NCI-H774 (cell line): Measurements from ENCODE around the gene STAT2.
"Not testable (repeated sequence)": the region's sequence is repeated elsewhere in the genome, so short reads cannot be mapped to it uniquely, and the experiment has no call there.

Experiments
- DNase-seq: peaks from one replicate; lab custom pipeline; 2025; lab: John Stamatoyannopoulos, UW

Gene STAT2

DNA sequence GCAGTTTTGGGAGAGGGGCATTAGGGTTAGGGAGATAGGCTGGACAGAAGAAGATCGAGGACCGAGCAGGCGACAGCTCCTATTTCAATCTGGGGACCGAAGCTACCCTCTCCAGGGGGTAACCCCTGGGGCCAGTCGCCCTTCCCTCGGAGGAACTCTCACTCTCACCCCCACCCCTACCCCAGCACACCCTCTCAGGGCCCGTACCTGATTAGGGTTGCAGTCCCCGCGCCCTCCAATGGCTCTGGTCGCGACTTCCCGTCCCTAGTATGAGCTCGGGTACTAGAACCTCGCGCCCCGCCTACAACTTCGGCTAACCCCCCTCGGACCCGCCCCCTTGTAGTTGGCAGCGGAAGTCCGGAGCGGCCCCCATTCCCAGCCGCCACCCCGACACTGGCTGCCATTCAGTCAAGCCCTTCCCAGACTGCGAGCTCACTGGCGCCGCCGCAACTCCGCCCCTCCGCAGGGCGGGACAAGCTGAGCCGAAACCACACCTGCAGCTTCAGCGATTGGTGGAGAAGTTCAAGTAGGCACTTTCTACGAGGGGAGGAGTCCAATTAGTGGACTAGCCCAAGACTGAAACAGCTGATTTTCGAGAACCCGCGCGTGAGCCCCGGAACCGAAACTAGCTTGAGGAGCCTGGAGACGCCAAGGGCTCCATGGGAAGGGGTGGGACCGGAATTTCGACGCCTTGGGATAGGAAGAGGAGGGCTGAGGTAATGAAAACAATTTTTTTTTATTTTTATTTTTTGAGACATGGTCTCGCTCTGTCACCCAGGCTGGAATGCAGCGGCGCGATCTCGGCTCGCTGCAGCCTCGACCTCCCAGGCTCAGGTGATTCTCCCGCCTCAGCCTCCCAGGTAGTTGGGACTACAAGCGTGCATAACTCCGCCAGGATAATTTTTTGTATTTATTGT is at the start of gene STAT2:
TSS of gene STAT2 (minus strand) at position 257 of the 917 bp plus-strand sequence. CDS start 3,536 bp downstream, outside the sequence.
- DNase-seq: peak; percentile 100

DNA sequence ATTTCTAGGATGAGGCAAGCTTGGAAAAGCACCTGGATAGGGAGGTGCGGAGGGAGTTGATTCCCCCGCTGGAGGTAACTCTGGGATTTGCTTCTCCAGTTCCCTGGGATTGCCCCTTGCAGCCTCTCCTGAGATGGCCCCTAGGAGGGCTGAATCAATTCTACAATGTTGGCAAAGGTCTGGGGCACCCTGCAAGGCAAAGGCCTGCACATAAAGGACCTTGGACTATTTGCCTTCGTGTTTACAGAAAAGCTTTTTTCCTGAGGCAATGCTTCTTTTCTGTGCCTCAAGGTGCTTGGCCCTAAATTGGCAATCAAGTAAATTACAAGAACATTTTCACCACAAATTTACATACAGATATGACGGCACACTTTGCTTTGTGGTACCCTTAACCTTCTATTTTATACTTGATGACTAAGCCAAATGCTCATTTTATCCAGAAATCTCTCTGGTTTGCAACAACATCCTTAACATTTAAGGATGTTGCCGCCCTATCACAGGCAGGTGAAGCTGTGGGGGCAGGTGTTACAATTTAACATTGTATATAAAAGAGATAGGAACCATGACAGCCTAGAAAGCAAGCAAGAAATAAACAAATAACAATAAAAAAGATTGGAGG is 49.0 kb upstream of the STAT2 start:
- no peak for DNase-seq

DNA sequence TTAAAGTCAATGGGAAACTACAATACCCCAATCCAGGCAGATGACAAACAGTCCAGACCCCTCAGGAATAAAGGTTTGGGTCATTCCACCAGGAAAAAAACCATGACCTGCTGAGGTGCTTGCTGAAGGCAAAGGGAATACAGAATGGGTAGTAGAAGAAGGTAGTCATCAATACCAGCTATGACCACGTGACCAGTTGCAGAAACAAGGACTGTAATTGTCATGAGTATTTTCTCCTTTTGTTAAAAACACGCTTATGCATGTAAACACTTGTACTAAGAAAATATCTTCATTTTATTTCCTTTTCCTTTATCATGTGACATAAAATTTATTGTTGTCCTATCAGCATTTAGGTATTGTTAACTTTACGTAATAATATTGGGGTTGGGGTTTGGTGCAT is 44.3 kb upstream of the STAT2 start:
- not testable (repeated sequence) for DNase-seq

DNA sequence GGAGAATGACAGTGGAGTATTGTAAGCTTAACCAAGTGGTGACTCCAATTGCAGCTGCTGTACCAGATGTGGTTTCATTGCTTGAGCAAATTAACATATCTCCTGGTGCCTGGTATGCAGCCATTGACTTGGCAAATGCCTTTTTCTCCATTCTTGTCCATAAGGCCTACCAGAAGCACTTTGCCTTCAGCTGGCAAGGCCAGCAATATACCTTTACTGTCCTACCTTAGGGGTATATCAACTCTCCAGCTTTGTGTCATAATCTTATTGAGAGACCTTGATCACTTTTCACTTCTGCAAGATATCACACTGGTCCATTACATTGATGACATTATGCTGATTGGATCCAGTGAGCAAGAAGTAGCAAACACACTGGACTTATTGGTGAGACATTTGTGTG is 41.7 kb upstream of the STAT2 start:
- DNase-seq: not testable (repeated sequence)

DNA sequence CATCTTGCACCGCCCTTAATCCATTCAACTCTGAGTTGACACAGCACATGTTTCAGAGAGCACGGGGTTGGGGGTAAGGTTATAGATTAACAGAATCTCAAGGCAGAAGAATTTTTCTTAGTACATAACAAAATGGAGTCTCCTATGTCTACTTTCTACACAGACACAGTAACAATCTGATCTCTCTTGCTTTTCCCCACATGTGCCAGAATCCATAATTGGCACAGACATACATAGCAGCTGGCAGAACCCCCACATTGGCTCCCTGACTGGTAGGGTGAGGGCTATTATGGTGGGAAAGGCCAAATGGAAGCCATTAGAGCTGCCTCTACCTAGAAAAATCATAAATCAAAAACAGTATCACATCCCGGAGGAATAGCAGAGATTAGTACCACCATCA is 41.2 kb upstream of the STAT2 start:
- not testable (repeated sequence) for DNase-seq

DNA sequence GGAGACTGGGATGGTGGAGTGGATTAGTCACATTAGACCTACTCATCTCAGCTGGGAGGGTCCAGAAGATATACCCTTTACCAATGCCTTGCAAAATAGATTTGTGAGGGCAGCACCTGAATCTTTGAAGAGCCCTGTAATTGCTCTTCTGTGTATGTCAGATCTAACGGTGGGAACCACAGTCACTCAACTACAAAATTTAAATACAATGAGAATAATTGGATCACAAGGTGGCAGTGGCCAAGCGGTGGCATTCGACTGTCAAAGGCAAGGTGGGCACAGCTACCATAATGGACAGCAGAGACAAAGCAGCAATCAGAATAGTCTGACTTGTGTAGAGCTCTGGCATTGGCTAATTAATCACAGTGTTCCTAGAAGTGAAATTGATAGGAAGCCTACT is 39.6 kb upstream of the STAT2 start:
- not testable (repeated sequence) for DNase-seq

DNA sequence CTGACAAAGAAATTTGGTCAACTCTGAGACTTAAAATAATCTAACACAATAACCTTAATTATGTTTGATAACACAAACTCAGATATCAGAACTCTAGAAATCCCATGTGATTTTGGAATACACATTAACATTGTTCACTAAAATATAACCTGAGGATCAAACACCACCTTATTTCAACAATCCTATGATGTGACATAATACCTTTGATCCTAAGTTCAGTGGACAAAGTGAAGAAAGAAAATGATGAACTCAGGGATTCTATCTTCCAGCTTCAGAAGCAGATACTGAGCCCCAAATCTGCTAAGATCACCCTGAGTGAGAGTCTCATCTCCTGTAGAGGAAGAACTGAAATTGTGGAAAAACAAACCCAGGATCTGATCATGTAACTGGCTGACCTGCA is 38.4 kb upstream of the STAT2 start:
- no peak for DNase-seq

DNA sequence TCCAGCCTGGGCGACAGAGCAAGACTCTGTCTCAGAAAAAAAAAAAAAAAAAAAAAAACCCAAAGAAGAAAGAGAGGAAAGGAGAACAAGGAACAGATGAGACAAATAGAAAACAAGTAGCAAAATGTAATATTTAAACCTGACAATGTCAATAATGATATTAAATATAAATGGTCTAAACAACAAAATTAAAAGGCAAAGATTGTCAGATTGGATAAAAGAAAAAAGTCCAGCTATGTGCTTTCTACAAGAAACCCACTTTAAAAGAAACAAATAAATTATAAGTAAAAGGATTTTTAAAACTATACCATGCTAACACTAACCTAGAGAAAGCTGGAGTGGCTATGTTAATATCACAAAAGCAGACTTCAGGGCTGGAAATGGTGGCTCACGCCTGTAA is 32.4 kb upstream of the STAT2 start:
- DNase-seq: no peak

DNA sequence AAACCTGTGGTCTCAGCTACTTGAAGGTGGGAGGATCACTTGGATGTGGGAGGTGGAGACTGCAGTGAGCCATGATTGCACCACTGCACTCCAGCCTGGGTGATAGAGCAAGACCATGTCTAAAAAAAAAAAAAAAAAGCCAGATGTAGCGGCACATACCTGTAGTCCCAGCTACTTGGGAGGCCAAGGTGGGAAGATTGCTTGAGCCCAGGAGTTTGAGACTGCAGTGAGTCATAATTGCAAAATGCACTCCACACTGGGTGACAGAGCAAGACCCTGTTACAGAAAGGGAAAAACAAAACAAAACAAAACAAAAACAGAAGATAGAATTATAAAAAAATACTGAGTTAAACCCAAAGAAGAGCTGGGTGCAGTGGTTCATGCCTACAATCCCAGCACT is 31.8 kb upstream of the STAT2 start:
- no peak for DNase-seq

DNA sequence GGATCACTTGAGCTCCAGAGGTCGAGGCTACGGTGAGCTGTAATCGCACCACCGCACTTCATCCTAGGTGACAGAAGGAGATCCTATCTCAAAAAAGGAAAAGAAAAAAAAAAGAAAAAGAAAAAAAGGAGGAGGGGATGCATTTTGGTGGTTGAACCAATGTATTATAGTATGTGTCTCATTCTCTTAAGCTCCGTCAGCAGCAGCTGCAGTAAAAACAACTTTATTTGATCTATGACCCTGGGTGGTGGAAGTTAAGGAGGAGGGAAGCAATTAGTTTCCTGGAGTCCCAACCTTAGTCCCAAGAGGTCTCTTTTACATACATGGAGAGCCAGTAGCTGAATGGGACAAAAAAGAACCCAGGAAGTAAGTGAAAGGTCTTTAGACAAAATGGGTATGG is 29.5 kb upstream of the STAT2 start:
- DNase-seq: no peak

DNA sequence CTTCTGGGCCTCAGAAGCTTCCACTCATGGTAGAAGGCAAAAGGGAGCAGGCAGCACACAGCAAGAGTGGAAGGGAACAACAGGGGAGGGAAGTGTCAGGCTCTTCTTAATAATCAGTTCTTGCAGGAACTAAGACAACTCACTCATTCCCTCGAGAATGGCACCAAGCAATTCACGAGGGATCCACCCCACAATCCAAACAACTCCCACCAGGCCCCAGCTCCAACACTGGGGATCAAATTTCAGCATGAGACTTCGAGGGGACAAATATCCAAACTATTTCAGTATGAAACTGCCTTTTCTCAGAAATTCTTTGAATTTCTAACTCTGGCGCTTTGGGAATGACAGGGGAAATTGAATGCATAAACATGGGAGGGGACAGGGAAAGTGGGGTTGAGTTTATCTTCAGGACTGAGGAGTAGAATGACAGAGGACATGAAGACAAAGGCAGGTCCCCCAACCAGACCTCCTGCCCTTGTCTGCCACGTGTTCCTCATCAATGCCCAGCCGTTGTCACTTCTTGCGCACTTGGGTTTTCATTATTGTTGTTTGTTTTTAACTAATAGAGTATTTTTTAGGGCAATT is 27.3 kb upstream of the STAT2 start:
- no peak for DNase-seq

DNA sequence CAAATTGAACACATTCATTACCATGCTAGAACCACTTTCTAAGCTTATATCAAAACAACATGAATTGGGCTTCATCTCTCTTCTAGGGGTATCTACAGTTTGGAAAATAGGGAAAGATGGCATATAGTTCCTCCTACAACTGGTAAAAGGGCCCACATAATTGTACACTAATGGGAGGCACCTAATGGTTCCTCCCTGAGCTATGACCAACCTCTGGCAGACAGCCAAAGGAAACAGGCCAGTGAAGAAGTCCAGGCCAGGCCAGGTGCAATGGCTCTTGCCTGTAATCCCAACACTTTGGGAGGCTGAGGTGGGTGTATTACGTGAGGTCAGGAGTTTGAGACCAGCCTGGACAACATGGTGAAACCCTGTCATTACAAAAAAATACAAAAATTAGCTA is 26.0 kb upstream of the STAT2 start:
- DNase-seq: peak; percentile 75

DNA sequence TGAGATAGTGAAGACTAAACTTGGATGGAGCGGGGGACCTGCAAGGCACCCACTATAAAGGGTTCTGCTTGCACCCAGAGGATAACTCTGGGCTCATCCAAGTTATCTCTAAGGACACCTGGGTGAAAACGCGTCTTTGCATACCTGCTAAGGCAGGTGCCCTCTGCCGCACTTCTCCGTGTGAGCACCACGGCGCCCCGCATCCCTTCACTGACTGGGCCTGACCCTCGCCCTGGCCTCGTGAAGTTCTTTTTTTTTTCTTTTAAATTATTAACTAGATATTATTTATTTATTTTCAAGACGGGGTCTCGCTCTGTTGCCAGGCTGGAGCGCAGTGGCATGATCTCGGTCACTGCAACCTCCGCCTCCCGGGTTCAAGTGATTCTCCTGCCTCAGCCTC is 22.7 kb upstream of the STAT2 start:
- no peak for DNase-seq

DNA sequence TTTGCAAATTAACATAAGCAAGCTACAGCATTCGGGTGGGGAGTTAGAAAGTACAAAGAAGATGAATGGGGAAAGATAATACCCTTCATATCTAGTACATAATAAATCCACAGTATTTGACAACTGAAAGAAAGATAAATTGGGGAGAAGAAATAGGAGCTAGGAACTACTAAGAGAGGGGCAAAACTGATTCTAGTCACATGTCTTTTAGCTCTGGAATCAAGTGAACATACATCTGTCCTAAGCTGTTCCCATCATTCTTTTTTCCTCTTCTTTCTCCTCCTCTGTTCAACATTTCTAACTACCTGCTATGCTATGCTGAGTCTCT is 18.0 kb upstream of the STAT2 start:
- DNase-seq: no peak

DNA sequence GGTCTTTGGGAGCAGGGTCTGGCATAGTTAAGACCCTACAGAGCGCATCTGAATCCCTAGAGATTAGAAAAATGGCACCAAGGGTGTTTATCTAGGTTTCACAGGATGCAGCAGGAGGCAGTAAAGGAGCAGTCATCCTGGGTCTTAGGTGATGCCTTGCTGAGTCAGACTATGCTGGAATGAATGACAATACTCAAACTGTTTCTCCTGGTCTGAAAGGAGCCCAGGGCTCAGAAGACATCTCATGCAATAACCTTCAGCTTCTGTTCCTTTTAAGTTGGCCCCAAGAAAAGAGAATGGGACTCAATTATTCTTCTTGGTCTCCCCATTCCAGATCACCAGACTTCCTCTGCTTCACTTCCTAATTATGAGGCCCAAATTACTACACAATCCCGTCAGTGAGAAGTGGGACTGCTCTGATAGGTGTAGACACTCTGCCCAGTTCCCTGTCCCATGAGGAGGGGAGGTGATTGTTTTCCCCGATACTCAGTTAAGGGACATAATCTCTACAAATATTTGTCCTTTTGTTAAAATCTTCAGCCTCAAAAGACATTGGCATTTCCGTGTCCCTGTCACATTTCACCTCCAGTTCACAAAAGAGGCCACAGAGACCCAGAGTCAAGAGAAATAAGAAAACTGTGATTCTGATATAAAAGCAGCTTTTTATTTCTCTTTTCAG is 17.5 kb upstream of the STAT2 start:
- DNase-seq: no peak

DNA sequence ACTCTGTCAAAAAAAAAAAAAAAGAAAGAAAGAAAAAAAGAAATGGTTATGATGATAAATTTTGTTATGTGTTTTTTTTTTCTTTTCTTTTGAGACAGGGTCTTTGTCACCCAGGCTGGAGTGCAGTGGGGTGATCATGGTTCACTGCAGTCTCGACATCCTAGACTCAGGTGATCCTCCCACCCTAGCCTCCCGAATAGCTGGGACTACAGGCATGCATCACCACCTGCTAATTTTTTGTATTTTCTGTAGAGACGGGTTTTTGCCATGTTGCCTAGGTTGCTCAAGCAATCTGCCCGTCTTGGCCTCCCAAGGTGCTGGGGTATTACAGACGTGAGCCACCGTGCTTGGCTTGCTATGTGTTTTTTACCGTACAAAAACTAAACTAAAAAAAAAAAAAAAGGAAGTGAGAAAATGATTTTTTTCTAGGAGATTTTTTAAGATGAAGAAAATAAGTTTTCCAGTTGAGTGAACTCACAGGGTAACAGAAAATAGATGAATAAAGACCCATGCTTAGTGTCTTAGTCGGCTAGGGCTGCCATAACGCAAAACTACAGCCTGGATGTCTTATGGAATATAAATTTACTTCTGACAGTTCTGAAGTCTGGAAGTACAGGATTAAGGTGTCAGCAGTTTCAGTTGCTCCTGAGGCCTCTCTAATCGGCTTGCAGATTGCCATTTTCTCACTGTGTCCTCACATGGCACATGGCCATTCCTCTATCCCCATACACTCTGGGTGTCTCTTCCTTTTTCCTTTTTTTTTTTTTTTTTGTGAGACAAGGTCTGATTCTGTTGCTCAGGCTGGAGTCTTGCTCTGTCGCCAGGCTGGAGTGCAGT is 15.9 kb upstream of the STAT2 start:
- DNase-seq: no peak

DNA sequence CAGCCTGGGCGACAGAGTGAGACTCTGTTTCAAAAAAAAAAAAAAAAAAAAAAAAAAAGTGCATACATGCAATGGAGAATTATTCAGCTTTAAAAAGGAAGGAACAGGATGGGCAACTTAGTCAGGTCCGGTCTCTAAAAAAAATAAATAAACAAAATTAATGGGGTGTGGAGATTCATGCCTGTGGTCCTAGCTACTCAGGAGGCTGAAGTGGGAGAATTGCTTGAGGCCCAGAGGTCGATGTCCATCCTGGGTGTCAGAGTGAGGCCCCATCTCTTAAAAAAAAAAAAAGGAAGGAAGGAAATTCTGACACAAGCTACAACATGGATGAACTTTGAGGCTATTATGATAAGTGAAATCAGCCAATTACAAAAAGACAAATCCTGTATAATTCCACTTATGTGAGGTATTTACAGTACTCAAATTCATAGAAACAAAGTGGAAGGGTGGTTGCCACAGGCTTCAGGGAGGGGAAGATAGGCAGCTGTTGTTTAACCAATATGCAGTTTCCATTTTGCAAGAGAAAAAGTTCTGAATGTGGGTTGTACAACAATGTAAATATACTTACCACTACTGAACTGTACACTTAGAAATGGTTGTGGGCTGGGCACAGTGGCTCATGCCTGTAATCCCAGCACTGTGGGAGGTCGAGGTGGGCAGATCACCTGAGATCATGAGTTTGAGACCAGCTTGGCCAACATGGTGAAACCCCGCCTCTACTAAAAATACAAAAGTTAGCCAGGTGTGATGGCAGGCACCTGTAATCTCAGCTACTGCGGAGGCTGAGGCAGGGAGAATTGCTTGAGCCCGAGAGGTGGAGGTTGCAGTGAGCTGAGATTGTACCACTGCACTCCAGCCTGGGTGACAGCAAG is 15.1 kb upstream of the STAT2 start:
- DNase-seq: no peak

DNA sequence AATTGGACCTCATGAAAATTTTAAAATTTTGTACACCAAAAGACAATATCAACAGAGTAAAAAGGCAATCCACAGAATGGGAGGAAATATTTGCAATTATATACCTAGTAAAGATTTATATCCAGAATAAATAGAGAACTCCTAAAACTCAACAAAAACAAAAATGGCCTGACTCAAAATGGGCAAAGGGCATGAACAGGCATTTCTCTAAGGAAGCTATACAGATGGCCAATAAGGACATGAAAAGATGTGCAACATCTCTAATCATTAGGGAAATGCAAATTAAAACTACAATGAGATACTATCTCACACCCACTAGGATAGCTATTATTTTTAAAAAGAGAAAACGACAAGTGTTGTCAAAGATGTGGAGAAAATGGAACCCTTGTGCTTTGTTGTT is 13.6 kb upstream of the STAT2 start:
- no peak for DNase-seq

DNA sequence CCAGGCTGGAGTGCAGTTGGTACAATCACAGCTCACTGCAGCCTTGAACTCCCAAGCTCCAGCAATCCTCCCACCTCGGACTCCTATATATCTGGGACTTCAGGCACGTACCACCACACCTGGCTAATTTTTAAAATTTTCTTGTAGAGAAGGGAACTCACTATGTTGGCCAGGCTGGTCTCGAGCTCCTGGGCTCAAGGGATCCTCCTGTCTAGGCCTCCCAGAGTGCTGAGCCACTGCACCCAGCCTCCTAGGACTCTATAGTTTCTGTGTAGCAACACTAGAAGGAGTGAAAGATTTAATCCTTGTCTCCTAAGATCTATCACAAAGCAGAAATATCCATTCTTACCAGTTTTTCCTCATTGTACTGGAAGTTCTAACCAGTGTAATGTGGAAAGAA is 7.0 kb upstream of the STAT2 start:
- no peak for DNase-seq

DNA sequence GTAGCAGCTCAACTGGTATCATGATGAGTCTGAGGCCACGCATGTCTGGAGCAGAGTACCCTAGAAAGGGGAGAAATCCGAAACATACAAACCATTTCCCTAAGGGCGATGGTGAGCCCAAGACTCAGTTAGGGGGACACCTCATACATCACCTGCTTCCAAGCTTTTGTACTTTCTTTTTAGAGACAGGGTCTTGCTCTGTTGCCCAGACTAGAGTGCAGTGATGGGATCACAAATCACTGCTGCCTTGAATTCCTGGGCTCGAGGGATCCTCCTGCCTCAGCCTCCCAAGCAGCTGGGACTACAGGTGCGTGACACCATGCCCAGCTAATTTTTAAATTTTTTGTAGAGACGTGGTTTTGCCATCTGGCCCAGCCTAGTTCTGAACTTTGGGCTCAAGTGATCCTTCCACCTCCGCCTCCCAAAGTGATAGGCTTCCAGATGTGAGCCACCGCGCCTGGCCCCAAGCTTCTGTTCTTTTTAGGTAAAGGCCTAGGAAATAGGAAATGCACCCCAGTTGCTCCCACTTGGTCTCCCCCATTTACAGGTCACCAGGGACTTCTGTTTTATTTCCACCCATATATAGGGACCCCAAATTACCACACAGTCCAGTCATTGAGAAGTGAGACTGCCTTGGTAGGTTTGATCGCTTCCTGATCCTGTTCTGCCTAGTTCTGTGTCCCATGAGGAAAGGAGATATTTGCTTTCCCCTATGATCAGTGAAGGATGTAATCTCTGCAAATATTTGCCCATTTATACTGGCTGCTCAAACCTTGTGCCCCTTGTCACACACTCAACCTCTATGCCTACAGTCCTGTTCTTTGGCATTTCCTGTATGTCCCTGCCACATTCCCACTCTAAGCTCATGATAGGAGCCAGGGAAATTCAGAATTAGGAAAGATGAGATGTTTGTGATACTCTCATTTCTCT is 2.5 kb upstream of the STAT2 start, which contains the start of gene APOF:
TSS of gene APOF (minus strand) at position 728 of the 930 bp plus-strand sequence. CDS start at position 616, 112 bp downstream.
- DNase-seq: no peak
